SK-N-SH (cell line): ENCODE measurements around the gene FIBP. TPM values are rescaled to one million over a fixed set of nuclear protein-coding genes. Genes with fewer than 3 reads are reported as not detected.

ENCODE experiments used
- CTCF ChIA-PET: fragments of 300-600, 350-600 bp; formaldehyde crosslinking; extraction: SDS; loops from one replicate; lab custom pipeline; 2021; lab: Yijun Ruan, JAX
- POLR2A ChIA-PET: fragments of 350-600 bp; sonication (Branson Sonifier 250); formaldehyde crosslinking; extraction: SDS; loops from one replicate; lab custom pipeline; 2020; ENCODE audit warnings: antibody characterized with exemption, inconsistent platforms; lab: Yijun Ruan, JAX
- DNase-seq: peaks from one replicate; pipeline ENCODE4 v3.0.0; 2012
- H2AFZ ChIP-seq: fragments of 200-600 bp; sonication (generic); 2 replicates; pipeline ENCODE4 v1.8.1; 2016; ENCODE audit warnings: antibody characterized with exemption, mild to moderate bottlenecking, low read depth
- H3F3A ChIP-seq: fragments of 200-600 bp; sonication (generic); replicated peaks from 2 replicates; pipeline ENCODE3; 2016; ENCODE audit warnings: antibody characterized with exemption, mild to moderate bottlenecking; ENCODE audit not compliant: insufficient read depth
- H3K27ac ChIP-seq, 2 experiments: fragments of 200-500 bp in 1 of 2; fragments of 200-600 bp in 1 of 2; sonication (Bioruptor generic) in 1 of 2; sonication (generic), shearing (Covaris generic) in 1 of 2; 2 replicates each; pipeline versions ENCODE4 v1.5.1 to v1.6.1; 2014 to 2016; ENCODE audit warnings: low read depth in 2 of 2, inconsistent platforms in 1 of 2, low read length in 1 of 2, mild to moderate bottlenecking in 1 of 2, mixed read lengths in 1 of 2
- H3K27me3 ChIP-seq: fragments of 200-600 bp; sonication (generic), shearing (Covaris generic); 2 replicates; pipeline ENCODE4 v1.6.1; 2016; ENCODE audit warnings: mixed run types; ENCODE audit not compliant: insufficient read depth
- H3K36me3 ChIP-seq, 2 experiments: fragments of 200-500 bp in 1 of 2; fragments of 200-600 bp in 1 of 2; sonication (Bioruptor generic) in 1 of 2; sonication (generic) in 1 of 2; replicated peaks in 1 of 2; 2 replicates each; pipeline versions ENCODE3 to v1.5.1; 2014 to 2016; ENCODE audit warnings: low read length in 1 of 2, mild to moderate bottlenecking in 1 of 2; ENCODE audit not compliant: insufficient read depth in 2 of 2, control insufficient read depth in 1 of 2
- H3K4me1 ChIP-seq, 2 experiments: fragments of 200-500 bp in 1 of 2; fragments of 200-600 bp in 1 of 2; sonication (Bioruptor generic) in 1 of 2; sonication (generic), shearing (Covaris generic) in 1 of 2; 2 replicates each; pipeline versions ENCODE4 v1.5.1 to v1.6.1; 2014 to 2016; ENCODE audit warnings: low read depth in 1 of 2, low read length in 1 of 2, mixed run types in 1 of 2; ENCODE audit not compliant: insufficient read depth in 2 of 2, control insufficient read depth in 1 of 2
- H3K4me2 ChIP-seq: fragments of 200-600 bp; sonication (generic), shearing (Covaris generic); 2 replicates; pipeline ENCODE4 v1.6.1; 2017; ENCODE audit warnings: mixed run types
- H3K4me3 ChIP-seq, 2 experiments: fragments of 200-500 bp in 1 of 2; fragments of 200-600 bp in 1 of 2; sonication (Bioruptor generic) in 1 of 2; sonication (generic), shearing (Covaris generic) in 1 of 2; 2 replicates each; pipeline versions ENCODE4 v1.5.1 to v1.8.1; 2014 to 2016; ENCODE audit warnings: low read depth in 2 of 2, inconsistent platforms in 1 of 2, low read length in 1 of 2, mild to moderate bottlenecking in 1 of 2, mixed read lengths in 1 of 2, moderate library complexity in 1 of 2
- H3K79me2 ChIP-seq: fragments of 200-600 bp; sonication (generic); 2 replicates; pipeline ENCODE4 v1.8.1; 2017; ENCODE audit warnings: mild to moderate bottlenecking; ENCODE audit not compliant: insufficient read depth
- H3K9ac ChIP-seq: fragments of 200-600 bp; sonication (generic); 2 replicates; pipeline ENCODE4 v1.6.1; 2017; ENCODE audit warnings: mixed run types
- H3K9me2 ChIP-seq: fragments of 200-600 bp; sonication (generic); 2 replicates; pipeline ENCODE4 v1.6.1; 2017; ENCODE audit warnings: mixed run types
- H3K9me3 ChIP-seq: fragments of 200-600 bp; sonication (generic); 2 replicates; pipeline ENCODE4 v1.6.1; 2017; ENCODE audit warnings: mixed run types, mild to moderate bottlenecking, moderate library complexity
- H4K20me1 ChIP-seq: fragments of 200-600 bp; sonication (generic); 2 replicates; pipeline ENCODE4 v1.6.1; 2017; ENCODE audit warnings: mild to moderate bottlenecking, mixed run types; ENCODE audit not compliant: insufficient read depth
- CHD2 ChIP-seq: fragments of 150-350 bp; IDR thresholded peaks from 2 replicates; pipeline ENCODE4 v1.6.1; 2018; ENCODE audit warnings: low read length; ENCODE audit not compliant: partially characterized antibody
- FOXJ3 ChIP-seq: sonication (generic); formaldehyde crosslinking; IDR thresholded peaks from 2 replicates; pipeline ENCODE4 v1.5.1; 2020; ENCODE audit warnings: mild to moderate bottlenecking, missing genetic modification reagents
- FOXM1 ChIP-seq: IDR thresholded peaks from 2 replicates; pipeline ENCODE4 v1.4.0; 2012; ENCODE audit warnings: low read depth, mild to moderate bottlenecking
- GATA2 ChIP-seq: sonication (generic); formaldehyde crosslinking; IDR thresholded peaks from 2 replicates; pipeline ENCODE4 v1.5.0; 2020; ENCODE audit warnings: mild to moderate bottlenecking, missing genetic modification reagents
- JUND ChIP-seq: IDR thresholded peaks from 2 replicates; pipeline ENCODE4 v1.4.0; 2012
- MXI1 ChIP-seq: IDR thresholded peaks from 2 replicates; pipeline ENCODE4 v1.6.1; 2012; ENCODE audit warnings: mild to moderate bottlenecking, low read depth, low read length, improper control_type of control experiment
- NRF1 ChIP-seq: IDR thresholded peaks from 2 replicates; pipeline ENCODE4 v1.6.1; 2012; ENCODE audit warnings: low read depth, mild to moderate bottlenecking, low read length
- RAD21 ChIP-seq: IDR thresholded peaks from 2 replicates; pipeline ENCODE4 v1.6.1; 2012; ENCODE audit warnings: mild to moderate bottlenecking, low read length
- RXRA ChIP-seq: IDR thresholded peaks from 2 replicates; pipeline ENCODE4 v1.4.0; 2012; ENCODE audit warnings: low read depth, mild to moderate bottlenecking, borderline replicate concordance
- SMC3 ChIP-seq: IDR thresholded peaks from 2 replicates; pipeline ENCODE4 v1.6.1; 2012; ENCODE audit warnings: low read depth, low read length, improper control_type of control experiment
- TAF1 ChIP-seq: IDR thresholded peaks from 2 replicates; pipeline ENCODE4 v1.6.1; 2012; ENCODE audit warnings: low read depth, mild to moderate bottlenecking, low read length, moderate library complexity, borderline replicate concordance
- TEAD4 ChIP-seq: IDR thresholded peaks from 2 replicates; pipeline ENCODE4 v1.4.0; 2012; ENCODE audit warnings: mild to moderate bottlenecking, borderline replicate concordance; ENCODE audit not compliant: insufficient read depth
- WGBS: methylation state at CpG from one replicate; pipeline ENCODE4 v1.1.6; 2017; ENCODE audit warnings: low lambda C conversion rate; 5-methylcytosine and 5-hydroxymethylcytosine counted together
- polyA plus RNA-seq, 3 experiments: library from polyadenylated mRNA; depleted of rRNA; stranded (reverse); fragments of >200 nt; gene quantifications; 2 replicates each; pipeline ENCODE4 v1.2.3, GENCODE V29; 2012
- TF ChIP-seq, protein P1 (sequence below): IDR thresholded peaks from 2 replicates; pipeline ENCODE4 v1.4.0; 2012; ENCODE audit warnings: low read depth, borderline replicate concordance
- TF ChIP-seq, protein P2 (sequence below): fragments of 200-600 bp; sonication (generic); IDR thresholded peaks from 2 replicates; pipeline ENCODE4 v1.6.1; 2017; ENCODE audit warnings: antibody characterized with exemption, mild to moderate bottlenecking, moderate library complexity
- TF ChIP-seq, protein P3 (sequence below): IDR thresholded peaks from 2 replicates; pipeline ENCODE4 v1.4.0; 2012; ENCODE audit warnings: low read depth, borderline replicate concordance
- TF ChIP-seq, protein P4 (sequence below): IDR thresholded peaks from 2 replicates; pipeline ENCODE4 v1.4.0; 2012; ENCODE audit warnings: low read depth
- TF ChIP-seq, protein P5 (sequence below): fragments of 150-350 bp; IDR thresholded peaks from 2 replicates; pipeline ENCODE4 v1.6.1; 2016; ENCODE audit warnings: mild to moderate bottlenecking, low read depth, low read length

Gene FIBP
- polyA plus RNA-seq, 1 of the 3 experiments (the other 2 are of a cell fraction) = 190 TPM

DNA sequence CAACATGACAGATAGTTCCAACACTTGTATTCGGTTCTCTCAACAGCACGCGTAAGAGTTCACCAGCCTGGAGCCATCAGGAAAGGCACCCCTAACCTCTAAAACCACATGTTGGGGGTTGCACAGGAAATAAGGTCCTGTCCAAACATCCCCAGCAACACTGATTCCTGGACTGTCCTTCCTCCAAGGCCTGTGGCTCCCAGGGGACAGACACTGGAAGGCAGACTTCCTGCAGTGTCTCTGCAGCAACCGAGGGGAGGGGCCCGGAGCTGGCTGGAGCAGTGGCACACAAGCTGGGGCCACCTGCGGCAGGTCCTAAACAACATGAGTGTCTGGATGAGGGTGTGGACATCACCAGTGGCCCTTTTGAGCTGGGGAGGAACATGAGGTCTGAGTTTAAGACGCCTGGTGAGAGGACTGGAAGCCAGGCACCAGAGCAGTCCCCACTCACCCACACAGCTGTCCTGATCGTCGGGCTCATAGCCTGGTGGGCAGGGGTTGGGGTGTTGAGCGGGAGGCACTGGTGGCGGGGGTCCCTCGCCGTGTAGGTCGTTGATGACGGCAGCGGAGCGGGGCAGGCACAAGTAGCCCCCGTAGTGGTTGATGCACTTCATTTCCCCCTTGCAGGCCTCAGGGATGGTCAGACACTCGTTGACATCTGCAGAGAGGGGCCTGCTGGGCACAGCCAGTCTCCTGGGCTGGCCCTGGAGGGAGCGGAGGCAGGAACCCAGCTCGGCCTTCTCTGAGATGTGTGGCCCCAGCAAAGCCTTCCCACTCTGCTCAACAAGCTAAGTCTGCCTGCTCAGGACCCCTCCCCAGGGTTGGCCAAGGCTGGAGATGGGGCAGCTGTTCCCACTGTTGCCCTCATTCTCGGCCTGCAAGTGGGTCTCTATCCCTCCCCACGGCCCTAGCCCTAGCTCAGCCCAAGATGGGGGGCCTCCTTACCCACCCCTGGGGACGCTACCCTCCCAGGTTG lies 17.3 kb downstream of the FIBP start:
- 95% methylated on average over 10 of the region's 24 CpGs for WGBS
- Histone ChIP-seq H2AFZ (no peak overlapping the region), H3K27me3 (no peaks in the 10 kb centered on the region), H3K36me3 (peaks cover 40 to 47% of the 10 kb centered on the region in 2 experiments), H3K9ac (peak overlapping the region; percentile 70), H3K4me3 (peak overlapping the region; percentile 54 to 73; a peak in 3 of 4 replicates), H3K4me1 (peaks cover 19 to 27% of the 10 kb centered on the region in 2 experiments; a peak in 3 of 4 replicates), H3K9me2 (no peaks in the 10 kb centered on the region), H3K27ac (peak overlapping the region; percentile 77 to 93; a peak in 2 of 4 replicates), H3K4me2 (peak overlapping the region; percentile 97), H3K9me3 (no peaks in the 10 kb centered on the region), H3F3A (peaks cover 46% of the 10 kb centered on the region), H4K20me1 (no peaks in the 10 kb centered on the region; the same call in 1 of the 2 replicates)
- ChIA-PET POLR2A (interaction anchor here (0.9 to 4.8 kb wide), 9 partner anchors 8 to 52 kb away, joined by 3 to 59 read pairs (median 4); partner anchors contain the start of genes CCDC85B, CFL1 and MUS81), CTCF (interaction anchor here (0.8 to 18.4 kb wide), 12 partner anchors 10 to 159 kb away, joined by 3 to 374 read pairs (median 5); partner anchors contain the start of genes CCDC85B, CTSW, FIBP and KAT5)
- DNase-seq = no peak
- no peak for TF ChIP-seq SMC3
- no peak for TF ChIP-seq TAF1
- TF ChIP-seq NRF1 = no peak
- TF ChIP-seq, protein P1, sequence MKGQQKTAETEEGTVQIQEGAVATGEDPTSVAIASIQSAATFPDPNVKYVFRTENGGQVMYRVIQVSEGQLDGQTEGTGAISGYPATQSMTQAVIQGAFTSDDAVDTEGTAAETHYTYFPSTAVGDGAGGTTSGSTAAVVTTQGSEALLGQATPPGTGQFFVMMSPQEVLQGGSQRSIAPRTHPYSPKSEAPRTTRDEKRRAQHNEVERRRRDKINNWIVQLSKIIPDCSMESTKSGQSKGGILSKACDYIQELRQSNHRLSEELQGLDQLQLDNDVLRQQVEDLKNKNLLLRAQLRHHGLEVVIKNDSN = no peak
- no peak for TF ChIP-seq RAD21
- TF ChIP-seq, protein P2, sequence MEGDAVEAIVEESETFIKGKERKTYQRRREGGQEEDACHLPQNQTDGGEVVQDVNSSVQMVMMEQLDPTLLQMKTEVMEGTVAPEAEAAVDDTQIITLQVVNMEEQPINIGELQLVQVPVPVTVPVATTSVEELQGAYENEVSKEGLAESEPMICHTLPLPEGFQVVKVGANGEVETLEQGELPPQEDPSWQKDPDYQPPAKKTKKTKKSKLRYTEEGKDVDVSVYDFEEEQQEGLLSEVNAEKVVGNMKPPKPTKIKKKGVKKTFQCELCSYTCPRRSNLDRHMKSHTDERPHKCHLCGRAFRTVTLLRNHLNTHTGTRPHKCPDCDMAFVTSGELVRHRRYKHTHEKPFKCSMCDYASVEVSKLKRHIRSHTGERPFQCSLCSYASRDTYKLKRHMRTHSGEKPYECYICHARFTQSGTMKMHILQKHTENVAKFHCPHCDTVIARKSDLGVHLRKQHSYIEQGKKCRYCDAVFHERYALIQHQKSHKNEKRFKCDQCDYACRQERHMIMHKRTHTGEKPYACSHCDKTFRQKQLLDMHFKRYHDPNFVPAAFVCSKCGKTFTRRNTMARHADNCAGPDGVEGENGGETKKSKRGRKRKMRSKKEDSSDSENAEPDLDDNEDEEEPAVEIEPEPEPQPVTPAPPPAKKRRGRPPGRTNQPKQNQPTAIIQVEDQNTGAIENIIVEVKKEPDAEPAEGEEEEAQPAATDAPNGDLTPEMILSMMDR = no peak
- TF ChIP-seq FOXM1 = no peak
- TF ChIP-seq, protein P3, sequence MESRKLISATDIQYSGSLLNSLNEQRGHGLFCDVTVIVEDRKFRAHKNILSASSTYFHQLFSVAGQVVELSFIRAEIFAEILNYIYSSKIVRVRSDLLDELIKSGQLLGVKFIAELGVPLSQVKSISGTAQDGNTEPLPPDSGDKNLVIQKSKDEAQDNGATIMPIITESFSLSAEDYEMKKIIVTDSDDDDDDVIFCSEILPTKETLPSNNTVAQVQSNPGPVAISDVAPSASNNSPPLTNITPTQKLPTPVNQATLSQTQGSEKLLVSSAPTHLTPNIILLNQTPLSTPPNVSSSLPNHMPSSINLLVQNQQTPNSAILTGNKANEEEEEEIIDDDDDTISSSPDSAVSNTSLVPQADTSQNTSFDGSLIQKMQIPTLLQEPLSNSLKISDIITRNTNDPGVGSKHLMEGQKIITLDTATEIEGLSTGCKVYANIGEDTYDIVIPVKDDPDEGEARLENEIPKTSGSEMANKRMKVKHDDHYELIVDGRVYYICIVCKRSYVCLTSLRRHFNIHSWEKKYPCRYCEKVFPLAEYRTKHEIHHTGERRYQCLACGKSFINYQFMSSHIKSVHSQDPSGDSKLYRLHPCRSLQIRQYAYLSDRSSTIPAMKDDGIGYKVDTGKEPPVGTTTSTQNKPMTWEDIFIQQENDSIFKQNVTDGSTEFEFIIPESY = no peak
- TF ChIP-seq MXI1 = no peak
- TF ChIP-seq CHD2 = no peak
- TF ChIP-seq RXRA = no peak
- TF ChIP-seq, protein P4, sequence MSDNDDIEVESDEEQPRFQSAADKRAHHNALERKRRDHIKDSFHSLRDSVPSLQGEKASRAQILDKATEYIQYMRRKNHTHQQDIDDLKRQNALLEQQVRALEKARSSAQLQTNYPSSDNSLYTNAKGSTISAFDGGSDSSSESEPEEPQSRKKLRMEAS = no peak
- TF ChIP-seq, protein P5, sequence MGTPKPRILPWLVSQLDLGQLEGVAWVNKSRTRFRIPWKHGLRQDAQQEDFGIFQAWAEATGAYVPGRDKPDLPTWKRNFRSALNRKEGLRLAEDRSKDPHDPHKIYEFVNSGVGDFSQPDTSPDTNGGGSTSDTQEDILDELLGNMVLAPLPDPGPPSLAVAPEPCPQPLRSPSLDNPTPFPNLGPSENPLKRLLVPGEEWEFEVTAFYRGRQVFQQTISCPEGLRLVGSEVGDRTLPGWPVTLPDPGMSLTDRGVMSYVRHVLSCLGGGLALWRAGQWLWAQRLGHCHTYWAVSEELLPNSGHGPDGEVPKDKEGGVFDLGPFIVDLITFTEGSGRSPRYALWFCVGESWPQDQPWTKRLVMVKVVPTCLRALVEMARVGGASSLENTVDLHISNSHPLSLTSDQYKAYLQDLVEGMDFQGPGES = no peak
- TF ChIP-seq FOXJ3 (CRISPR knock-in tag) = no peak
- TF ChIP-seq GATA2 = no peak
- TF ChIP-seq JUND = no peak
- no peak for TF ChIP-seq TEAD4
- TF ChIP-seq, all 33 proteins: peak for 0
- H3K79me2 ChIP-seq = peaks cover 34% of the 10 kb centered on the region
